Omental fat pad (tissue), 4 donors: ENCODE data around the gene HEBP2. TPM values are rescaled to one million over a fixed set of nuclear protein-coding genes. Genes with fewer than 3 reads are reported as not detected.

Source experiments
- ATAC-seq: fragments of 150-250 bp; one replicate; pipeline ENCODE4 v1.9.1; 2016; ENCODE audit warnings: mild to moderate bottlenecking, moderate library complexity; ENCODE audit not compliant: low FRiP score
- DNase-seq: peaks from one replicate; pipeline ENCODE4 v3.0.0-alpha.2; 2019; ENCODE audit warnings: low spot score
- CTCF ChIP-seq, 3 donors: fragments of 450-650 bp; IDR thresholded peaks; one replicate each; pipeline ENCODE4 v1.5.1; 2016 to 2017; ENCODE audit warnings: antibody characterized with exemption in 3 of 3, mild to moderate bottlenecking in 3 of 3, moderate library complexity in 2 of 3
- small RNA-seq: library from RNA; depleted of rRNA; stranded (forward); fragments of <200 nt; gene quantifications from one replicate; pipeline ENCODE3, GENCODE V24; 2016
- total RNA-seq, 4 donors: library from RNA; depleted of rRNA; stranded (reverse); fragments of >200 nt; gene quantifications; one replicate each; pipeline ENCODE4 v1.1.0, GENCODE V29; 2016

HEBP2 gene
- total RNA-seq, 4 donors from 2014 or later: 118 to 282 (median 205) TPM

GRCh38 chr6:138468320-138469015, 64.4 kb downstream of the HEBP2 start:
- no peak for TF ChIP-seq CTCF (IDR thresholded peaks at IDR 0.05)
- ATAC-seq: no peak

More at GRCh38 chr6:138468320-138469015, 64.4 kb downstream of the HEBP2 start:
- DNase-seq: no peak

Small RNA genes within 50 kb of the gene (small RNA-seq; reads per million reads assigned to genes)
- gene AL031003.1 (not detected), gene AL391669.1 (not detected), gene MIR3145 (not detected)

Other genes starting within 250 kb of the HEBP2 start
- 10 to 100 TPM in 1 of 4 donors, 1 to 10 TPM in 3; 4.3 to 12.7 (median 6.8) TPM for gene ARFGEF3, start 242.3 kb upstream of the HEBP2 start, total RNA-seq
- not detected for gene PBOV1, start 185.7 kb upstream of the HEBP2 start, total RNA-seq
- not detected for gene SMIM28, start 26.3 kb upstream of the HEBP2 start, total RNA-seq
- gene NHSL1, start 95.3 kb downstream of the HEBP2 start, total RNA-seq: 10 to 100 TPM; 15.9 to 23.2 (median 18.4) TPM